ENCODE data around the gene CCM2.

The CCM2 gene

GRCh38 chr7:44969049-44969700, 30.8 kb upstream of the CCM2 start:
- DNase-seq (ENCODE audit: low spot score) = no peak

DNA sequence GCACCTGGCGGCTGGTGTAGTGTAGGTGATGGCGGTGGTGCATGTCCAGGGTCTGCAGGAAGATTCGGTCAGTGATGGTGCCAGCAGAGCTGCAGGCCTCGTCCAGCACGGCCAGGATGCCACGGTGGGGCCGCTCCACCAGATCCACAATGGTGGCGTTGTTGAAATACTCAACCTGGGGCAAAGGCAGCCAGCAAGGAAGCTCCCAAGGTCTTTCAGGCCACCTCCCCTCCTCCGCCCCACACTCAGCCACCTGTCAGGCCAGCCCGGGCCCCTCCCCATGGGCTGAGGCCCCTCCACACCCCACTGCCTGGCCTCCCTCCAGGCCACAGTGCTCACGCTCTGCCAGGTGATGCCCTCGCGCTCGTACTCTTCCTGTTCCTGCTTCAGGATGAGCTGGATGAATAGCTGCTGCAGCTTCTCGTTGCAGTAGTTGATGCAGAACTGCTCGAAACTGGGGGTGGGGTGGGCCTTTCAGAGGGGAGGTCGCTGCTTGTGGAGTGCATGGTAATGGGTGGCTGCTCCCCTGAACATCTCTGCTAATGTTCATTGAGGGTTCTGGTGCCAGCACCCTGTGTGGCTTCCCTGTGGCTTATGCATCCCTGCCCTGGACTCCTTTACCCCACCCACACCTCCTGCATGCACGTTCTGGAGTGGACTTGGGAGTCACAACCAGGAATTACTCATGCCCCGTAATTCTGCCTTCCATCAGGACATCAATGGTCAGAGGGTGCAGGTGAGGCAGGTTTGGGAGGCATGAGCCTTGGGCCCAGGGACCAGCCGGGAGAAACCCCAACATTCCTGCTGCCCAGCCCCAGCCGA, 30.1 kb upstream of the CCM2 start:
- no peak for DNase-seq (ENCODE audit: low spot score)

DNA sequence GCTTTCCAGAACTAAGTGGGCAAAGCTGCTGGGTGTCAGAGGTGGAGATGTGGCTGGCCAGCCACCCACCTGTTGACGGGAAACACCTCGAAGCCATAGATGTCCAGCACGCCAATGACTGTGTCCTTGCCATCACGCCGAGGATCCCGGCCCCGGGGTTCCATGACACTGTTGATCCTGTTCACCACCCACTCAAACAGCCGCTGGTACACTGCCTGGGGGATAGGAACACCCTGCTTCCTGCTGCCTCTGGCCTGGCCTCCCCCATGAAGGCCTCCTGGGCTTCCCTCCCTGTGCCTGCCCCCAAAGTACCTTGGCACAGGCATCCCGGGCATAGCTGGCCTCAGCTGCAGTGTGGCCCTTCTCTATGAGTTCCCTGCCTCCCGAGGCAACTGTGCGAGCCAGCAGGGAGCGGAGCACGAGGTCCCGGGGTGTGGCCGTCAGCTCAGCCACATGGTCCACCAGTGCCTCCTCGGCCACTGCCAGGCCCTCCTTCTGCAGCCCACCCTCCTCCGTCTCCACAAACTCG, 29.4 kb upstream of the CCM2 start:
- no peak for DNase-seq (ENCODE audit: low spot score)

DNA sequence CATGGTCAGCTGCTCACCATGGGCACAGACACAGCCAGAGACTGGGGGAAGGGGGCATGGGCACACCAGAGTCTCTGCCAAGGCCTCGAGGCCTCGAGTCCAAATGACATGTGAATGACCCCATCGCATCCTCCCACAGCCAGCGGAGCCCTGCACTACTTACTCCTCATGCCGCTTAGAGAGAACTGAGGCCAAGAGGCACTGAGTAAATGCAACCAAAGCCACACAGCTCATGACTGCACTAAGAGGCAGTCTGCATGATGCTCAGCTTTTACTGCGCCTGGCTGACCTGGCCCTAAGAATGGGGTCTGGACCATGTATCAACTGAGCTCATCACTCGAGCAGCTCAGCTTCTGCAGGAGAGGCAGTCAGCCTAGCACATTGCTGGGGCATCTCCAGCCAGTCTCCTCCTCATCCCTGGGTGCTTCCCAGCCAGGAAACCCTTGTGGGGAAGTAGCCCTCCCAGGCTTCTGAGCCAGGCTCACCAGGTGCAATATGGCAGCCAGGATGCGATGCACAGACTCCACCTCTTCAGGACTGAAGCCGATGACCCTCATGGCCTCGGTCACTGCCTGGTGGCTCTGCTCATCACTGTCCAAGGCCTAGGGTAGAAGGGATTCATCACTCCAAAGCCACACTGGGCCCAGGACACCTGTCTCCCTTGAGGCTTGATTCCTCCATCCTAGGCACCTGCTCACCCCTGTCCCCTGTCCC, 28.7 kb upstream of the CCM2 start:
- no peak for DNase-seq (ENCODE audit: low spot score)

- no peak for DNase-seq (ENCODE audit: low spot score)
Observed at GRCh38 chr7:44971902-44972441, 28.0 kb upstream of the CCM2 start.

GRCh38 chr7:44972562-44972961, 27.4 kb upstream of the CCM2 start:
- DNase-seq (ENCODE audit: low spot score) = no peak

- DNase-seq (ENCODE audit: low spot score) = no peak
Observed at GRCh38 chr7:44973610-44974401, 26.2 kb upstream of the CCM2 start.

- DNase-seq (ENCODE audit: low spot score) = no peak
Observed at GRCh38 chr7:44974549-44974948, 25.5 kb upstream of the CCM2 start.

DNA sequence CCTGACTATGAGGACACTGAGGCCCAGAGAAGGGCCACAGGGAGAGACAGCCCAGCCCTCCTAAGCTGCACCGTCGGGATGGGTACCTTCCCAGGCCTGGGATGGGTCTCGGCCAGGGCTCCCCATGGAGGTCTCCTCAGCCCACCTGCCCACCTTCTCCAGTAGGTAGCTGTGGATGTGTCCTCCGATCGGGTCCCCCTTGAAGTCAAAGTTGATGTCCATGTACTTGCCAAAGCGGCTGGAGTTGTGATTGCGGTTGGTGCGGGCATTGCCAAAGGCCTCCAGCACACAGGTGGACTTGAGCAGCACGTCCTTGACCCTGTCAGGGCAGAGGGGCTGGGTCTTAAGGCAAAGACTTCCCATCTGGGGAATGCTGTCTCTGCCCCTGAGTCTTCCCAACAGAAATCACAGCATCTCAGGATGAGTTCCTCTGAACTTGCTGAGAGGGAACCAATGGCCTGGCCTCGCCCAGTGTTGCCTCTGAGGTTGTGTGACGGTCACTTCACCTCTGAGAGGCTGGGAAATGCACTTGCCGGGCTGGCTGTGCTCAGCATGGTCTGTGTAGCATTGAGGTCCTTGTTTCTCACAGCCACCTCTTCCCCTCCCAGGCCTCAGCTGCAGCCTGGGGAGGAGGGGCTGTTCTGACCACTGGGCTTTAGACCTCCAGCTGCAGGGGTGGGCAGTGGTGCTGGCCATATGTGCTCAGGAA, 24.5 kb upstream of the CCM2 start:
- no peak for DNase-seq (ENCODE audit: low spot score)

DNA sequence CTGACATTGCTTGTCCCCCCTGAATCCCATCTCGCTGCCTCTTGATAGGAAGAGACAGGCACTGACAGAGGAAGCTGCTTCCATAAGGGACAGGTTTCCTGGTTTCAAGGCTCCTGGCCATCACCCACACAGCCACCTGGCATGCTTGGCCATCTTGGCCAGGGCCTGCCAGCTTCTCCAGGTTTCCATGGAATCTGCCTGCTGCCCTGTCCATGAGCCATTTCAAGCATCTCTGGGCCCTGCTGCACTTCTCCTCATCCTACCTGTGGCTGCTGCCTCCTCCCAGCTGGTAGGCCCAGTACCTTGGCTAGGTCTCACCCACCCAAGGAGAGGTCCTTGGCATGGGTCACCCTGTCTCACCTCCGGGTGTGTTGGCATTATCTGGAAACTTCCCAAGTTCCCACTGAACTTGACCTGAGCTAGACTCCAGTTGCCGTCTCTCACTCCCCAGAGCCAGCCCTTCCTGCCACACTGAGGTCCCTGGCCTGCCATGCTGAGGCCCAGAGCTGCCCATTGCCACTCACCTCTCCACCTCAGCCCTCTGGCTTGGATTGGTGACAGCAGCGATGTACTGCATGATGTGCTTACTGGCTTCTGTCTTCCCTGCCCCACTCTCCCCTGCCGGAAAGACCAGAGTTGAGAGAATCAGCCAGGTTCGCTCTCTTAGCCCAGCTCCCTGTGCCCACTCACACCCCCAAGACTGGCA, 23.8 kb upstream of the CCM2 start:
- DNase-seq (ENCODE audit: low spot score) = no peak

- DNase-seq (ENCODE audit: low spot score) = no peak
Observed at GRCh38 chr7:44976746-44977196, 23.2 kb upstream of the CCM2 start.

DNA sequence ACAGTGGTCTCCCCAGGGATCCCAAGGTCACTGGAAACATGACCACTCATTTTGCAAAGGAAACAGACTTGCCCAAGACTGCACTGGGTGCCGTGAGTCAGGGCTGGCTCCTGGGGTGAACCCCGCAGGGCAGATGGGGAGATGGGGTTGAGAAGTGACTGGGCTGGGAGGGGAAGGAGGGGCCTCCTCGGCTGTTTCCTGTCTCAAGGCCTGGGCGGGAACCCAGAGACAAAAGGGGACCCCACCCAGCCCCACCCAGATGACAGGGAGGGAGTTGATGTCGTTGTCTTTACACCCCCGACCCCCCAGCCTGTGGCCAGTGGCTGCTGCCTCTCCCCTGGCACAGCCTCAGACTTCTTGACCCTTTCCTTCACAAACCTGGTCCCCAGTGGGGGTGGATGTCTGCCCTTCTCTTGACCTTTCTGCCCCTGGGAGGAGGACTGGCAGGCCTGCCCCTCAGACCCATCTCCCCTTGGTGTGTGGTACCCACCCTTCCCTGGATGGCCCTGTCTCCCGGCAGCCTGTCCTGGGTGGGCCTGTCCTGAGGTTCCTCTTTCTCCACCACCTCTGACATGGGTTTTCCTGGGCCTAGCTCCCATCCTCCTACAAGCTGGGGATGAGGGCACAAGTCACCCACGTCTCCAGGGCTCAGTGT, 22.6 kb upstream of the CCM2 start:
- no peak for DNase-seq (ENCODE audit: low spot score)

DNA sequence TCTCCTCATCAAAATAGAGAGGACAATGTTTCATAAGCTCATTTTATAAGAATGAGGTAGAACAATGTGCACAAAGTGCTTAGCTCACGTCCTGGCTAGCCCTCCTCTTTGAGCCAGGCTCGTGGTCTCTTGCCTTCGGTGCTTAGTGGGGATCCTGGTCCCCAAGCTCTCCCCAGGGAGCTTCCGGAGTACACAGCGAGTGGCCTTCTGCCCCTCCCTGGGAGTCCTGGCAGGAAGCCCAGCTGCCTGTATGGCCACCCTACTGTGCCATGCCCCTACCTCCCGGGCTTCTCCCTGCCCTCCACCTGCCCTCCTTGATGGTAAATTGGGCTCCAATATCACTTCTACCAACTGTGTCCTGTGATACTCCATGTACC, 22.1 kb upstream of the CCM2 start:
- DNase-seq (ENCODE audit: low spot score) = no peak

- no peak for DNase-seq (ENCODE audit: low spot score)
Observed at GRCh38 chr7:44978511-44979366, 21.3 kb upstream of the CCM2 start, which contains the start of gene MYO1G. TSS of gene MYO1G (minus strand) at chr7:44979015. CDS start at chr7:44978961, 54 bp downstream.

DNA sequence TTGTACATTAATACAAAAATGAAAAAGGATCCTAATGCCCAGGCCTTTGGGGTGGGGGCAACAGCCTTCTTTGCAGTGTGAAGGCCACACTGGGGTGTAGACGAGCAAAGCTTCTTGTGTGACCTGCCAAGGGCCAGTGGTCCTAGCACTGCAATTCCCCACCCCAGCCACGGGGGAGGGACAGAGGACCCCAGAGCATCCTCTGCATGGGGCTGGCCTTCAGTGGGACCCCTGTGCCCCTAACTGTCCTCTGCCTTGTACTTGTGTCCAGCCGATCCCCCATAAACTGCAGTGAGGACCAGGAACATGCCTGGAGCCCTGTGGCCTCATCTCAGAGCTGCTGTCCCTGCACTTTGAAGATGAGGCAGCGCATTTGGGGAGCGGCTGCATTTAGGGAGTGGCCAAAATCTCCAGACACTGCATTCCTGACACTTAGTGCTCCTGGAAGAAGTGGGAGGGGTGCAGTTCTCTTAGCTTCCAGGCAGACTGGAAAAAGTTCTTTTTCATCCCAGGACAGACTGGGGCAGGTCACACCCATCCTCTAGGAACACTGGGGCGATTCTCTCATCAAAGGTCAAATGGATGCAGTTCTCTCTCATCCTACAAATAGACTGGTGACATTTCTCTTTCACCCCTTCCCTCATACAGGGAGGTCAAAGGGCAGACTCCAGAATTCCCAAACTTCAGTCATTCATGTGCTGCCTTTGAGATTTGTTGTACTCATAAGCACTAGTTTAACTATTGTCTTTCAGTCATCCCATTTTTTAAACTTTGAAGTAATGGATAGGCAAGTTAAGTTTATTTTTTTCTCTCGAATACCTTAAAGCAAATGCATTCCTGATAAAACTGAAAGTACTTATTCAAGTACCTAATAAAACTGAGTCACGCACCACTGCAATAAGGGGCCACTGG, 20.3 kb upstream of the CCM2 start:
- DNase-seq (ENCODE audit: low spot score) = no peak

- DNase-seq (ENCODE audit: low spot score) = no peak
Observed at GRCh38 chr7:44980393-44981034, 19.5 kb upstream of the CCM2 start.
